Adrenal gland (tissue), 12 donors: ENCODE data around the gene TFPI. TPM values are rescaled to one million over a fixed set of nuclear protein-coding genes. Genes with fewer than 3 reads are reported as not detected.

Experiments
- DNase-seq, 7 donors: peaks; one replicate each; pipeline ENCODE4 v3.0.0-alpha.2; 2019 to 2020
- H3K27ac ChIP-seq, 5 donors: fragments of 200-600 bp; sonication (generic) in 4 of 5; 1 replicate in 3 of 5; 2 replicates in 2 of 5; pipeline versions ENCODE4 v1.5.1 to v1.8.0; 2016 to 2020; ENCODE audit warnings: mild to moderate bottlenecking in 1 of 5
- H3K27me3 ChIP-seq: fragments of 200-600 bp; 2 replicates; pipeline ENCODE4 v1.8.0; 2021
- H3K36me3 ChIP-seq, 2 donors: fragments of 200-600 bp; replicated peaks in 1 of 2; 1 replicate in 1 of 2; 2 replicates in 1 of 2; pipeline versions ENCODE4 v1.5.1 to v1.8.0; 2018 to 2022
- H3K4me1 ChIP-seq, 2 donors: fragments of 200-600 bp; replicated peaks in 1 of 2; 1 replicate in 1 of 2; 2 replicates in 1 of 2; pipeline versions ENCODE4 v1.5.1 to v1.8.0; 2018 to 2021
- H3K4me3 ChIP-seq, 4 donors: fragments of 200-600 bp; sonication (generic) in 3 of 4; one replicate each; pipeline ENCODE4 v1.5.1; 2016 to 2018
- H3K9me3 ChIP-seq, 3 donors: fragments of 200-600 bp; sonication (generic) in 1 of 3; replicated peaks in 1 of 3; 1 replicate in 2 of 3; 2 replicates in 1 of 3; pipeline versions ENCODE4 v1.5.1 to v1.8.0; 2016 to 2021
- POLR2A ChIP-seq, 2 donors: fragments of 450-650 bp; IDR thresholded peaks; one replicate each; pipeline ENCODE4 v1.6.1; 2017; ENCODE audit warnings: antibody characterized with exemption in 2 of 2, mild to moderate bottlenecking in 2 of 2, moderate library complexity in 1 of 2
- WGBS, 4 donors: extraction: QIAGEN DNeasy Blood & Tissue Kit in 2 of 4; methylation state at CpG; one replicate each; pipeline versions ENCODE4 v1.1.5 to v1.1.7; 2013 to 2017; 5-methylcytosine and 5-hydroxymethylcytosine counted together
- intact Hi-C, 2 donors: fragments of 100-400 bp; cut with DNase I; formaldehyde crosslinking; loops; one replicate each; pipeline versions ENCODE4 v1.14.1 to v1.15.0; 2022 to 2023
- polyA plus RNA-seq, 3 donors: library from polyadenylated mRNA; stranded (reverse); fragments of 200-250 nt in 2 of 3; fragments of 350-450 nt in 1 of 3; fragmentation: Illumina TruSeq in 1 of 3; extraction: RNeasy Lipid Tissue Mini Kit (QIAGEN cat#74804) in 1 of 3; gene quantifications; one replicate each; pipeline ENCODE4 v1.2.3, GENCODE V29; 2013 to 2014
- total RNA-seq, 9 donors: library from RNA; depleted of rRNA in 4 of 9; stranded (reverse); fragments of >200 nt in 4 of 9; fragments of 120-200 nt in 1 of 9; fragmentation: NEBNext Ultra II Directional in 1 of 9; extraction: Animal tissue kit (Norgen Biotek cat#: 25700) in 1 of 9; gene quantifications; one replicate each; pipeline versions ENCODE4 v1.1.0 to v1.2.4, GENCODE V29; 2013 to 2023
- TF ChIP-seq, protein P1 (sequence below), 6 experiments: fragments of 450-650 bp in 4 of 6; fragments of 200-600 bp in 2 of 6; sonication (generic) in 1 of 6; IDR thresholded peaks; 1 replicate in 5 of 6; 2 replicates in 1 of 6; pipeline versions ENCODE4 v1.5.1 to v1.8.0; 2016 to 2021; ENCODE audit warnings: antibody characterized with exemption in 6 of 6, mild to moderate bottlenecking in 2 of 6, moderate library complexity in 1 of 6
- donor health status: healthy with polysubstance abuse.
- donor health status: Bipolar disorder and iron deficiency.
- donor health status: DM: yes; HTN: yes; CAD: no.
- donor health status: DM: no; HTN: no; CAD: no.
- donor health status: DM: no; HTN: no; CAD: no.
- donor health status: DM: yes; HTN: yes; CAD: no.

TFPI gene
- total and polyA plus RNA-seq, 12 donors: 19.7 to 104 (median 33.9) TPM

DNA sequence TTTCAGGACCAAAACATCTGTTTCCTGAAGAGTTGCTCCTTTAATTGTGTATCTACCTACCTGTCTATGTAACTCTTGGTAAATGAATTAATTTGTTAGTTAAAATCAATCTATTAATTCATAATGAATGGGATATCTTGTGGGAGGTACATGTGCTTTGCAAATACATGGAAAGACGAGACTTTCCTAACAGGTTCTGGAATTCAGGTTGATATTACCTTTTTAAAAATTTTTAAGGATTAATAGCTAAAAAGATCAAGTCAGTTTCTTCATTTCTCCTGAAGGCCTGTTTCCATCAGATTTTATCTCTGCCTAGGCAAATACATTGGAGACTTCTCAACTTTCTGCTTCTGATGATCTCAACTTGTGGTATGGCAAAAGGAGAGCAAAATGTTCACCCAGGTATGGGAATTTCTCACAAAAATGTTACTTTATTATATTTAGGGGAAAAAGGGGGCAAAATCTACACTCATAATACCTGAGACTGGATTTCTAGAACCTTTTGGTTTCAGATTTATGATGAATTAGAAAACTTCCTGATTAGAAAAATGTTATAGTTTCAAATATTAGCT lies 7.4 kb downstream of the TFPI start:
- Histone ChIP-seq H3K9me3 (no peaks in the 10 kb centered on the region), H3K27ac (no peak overlapping the region), H3K27me3 (no peaks in the 10 kb centered on the region), H3K36me3 (no peaks in the 10 kb centered on the region), H3K4me3 (no peak overlapping the region), H3K4me1 (peaks cover 0 to 19% of the 10 kb centered on the region in 2 donors)
- TF ChIP-seq, protein P1, sequence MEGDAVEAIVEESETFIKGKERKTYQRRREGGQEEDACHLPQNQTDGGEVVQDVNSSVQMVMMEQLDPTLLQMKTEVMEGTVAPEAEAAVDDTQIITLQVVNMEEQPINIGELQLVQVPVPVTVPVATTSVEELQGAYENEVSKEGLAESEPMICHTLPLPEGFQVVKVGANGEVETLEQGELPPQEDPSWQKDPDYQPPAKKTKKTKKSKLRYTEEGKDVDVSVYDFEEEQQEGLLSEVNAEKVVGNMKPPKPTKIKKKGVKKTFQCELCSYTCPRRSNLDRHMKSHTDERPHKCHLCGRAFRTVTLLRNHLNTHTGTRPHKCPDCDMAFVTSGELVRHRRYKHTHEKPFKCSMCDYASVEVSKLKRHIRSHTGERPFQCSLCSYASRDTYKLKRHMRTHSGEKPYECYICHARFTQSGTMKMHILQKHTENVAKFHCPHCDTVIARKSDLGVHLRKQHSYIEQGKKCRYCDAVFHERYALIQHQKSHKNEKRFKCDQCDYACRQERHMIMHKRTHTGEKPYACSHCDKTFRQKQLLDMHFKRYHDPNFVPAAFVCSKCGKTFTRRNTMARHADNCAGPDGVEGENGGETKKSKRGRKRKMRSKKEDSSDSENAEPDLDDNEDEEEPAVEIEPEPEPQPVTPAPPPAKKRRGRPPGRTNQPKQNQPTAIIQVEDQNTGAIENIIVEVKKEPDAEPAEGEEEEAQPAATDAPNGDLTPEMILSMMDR (IDR thresholded peaks at IDR 0.05): no peak
- TF ChIP-seq POLR2A (IDR thresholded peaks at IDR 0.05): no peak
- no peak for DNase-seq
- 87 to 95% (median 91%) methylated on average over 1 of the region's 1 CpG for WGBS, 4 donors
- intact Hi-C loops: no loop called here

DNA sequence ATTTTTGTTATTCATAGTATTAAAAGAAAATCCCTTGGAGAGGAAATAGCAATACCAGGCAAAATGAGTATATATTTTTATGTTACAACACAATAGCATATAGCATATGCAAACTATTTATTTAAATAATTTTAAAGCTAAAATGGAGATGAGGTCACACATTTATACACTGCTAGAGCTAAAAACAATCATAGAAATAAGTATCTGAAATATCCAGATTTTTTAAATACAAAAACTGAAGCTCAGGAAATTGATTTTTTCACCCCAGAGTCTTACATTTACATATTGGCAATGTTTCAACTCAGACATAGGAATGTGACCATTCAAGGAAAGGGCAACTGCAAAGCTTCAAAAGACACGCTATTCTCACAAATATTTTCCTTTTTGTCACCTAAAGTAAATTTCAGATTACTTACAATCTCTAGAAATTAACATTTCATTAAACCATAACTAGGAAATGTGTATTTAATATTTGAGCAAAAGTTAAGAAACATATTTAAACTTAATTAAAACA lies 8.9 kb downstream of the TFPI start:
- no peak for DNase-seq
- no peaks in the 10 kb centered on the region for H3K36me3 ChIP-seq
- no peaks in the 10 kb centered on the region for H3K27me3 ChIP-seq
- H3K4me1 ChIP-seq: peaks cover 0 to 22% of the 10 kb centered on the region in 2 donors
- intact Hi-C loops: no loop called here
- no peak overlapping the region for H3K27ac ChIP-seq
- 69 to 86% (median 82%) methylated on average over 1 of the region's 1 CpG for WGBS, 4 donors
- H3K4me3 ChIP-seq: no peak overlapping the region
- no peaks in the 10 kb centered on the region for H3K9me3 ChIP-seq
- TF ChIP-seq, protein P1 (IDR thresholded peaks at IDR 0.05): no peak
- TF ChIP-seq POLR2A (IDR thresholded peaks at IDR 0.05): no peak

DNA sequence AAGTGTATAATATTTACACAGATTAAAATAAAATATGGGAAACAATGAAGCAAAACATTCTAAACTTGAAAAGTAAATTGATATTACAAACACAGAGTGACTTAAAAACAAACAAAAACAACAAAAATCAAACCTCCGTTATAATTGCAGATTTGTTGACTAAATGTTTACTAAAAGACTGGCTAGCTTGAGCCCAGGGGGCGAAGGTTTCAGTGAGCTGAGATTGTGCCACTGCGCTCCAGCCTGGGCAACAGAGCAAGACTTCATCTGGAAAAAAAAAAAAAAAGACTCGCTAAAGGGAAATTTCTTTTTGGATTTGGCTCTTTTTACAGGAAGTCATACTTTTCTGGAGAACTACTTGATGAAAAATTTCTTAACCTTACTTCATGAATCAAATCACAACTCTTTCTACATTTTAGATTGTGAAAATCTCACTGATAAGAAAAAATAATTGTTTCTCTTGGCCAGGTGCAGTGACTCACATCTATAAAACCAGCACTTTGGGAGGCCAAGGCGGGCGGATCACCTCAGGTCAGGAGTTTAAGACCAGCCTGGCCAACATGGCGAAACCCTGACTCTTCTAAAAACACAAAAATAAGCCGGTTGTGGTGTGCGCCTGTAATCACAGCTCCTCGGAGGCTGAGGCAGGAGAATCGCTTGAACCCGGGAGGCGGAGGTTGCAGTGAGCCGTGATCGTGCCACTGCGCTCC lies 9.7 kb downstream of the TFPI start:
- no peaks in the 10 kb centered on the region for H3K36me3 ChIP-seq
- TF ChIP-seq, protein P1 (IDR thresholded peaks at IDR 0.05): no peak
- no peak for TF ChIP-seq POLR2A (IDR thresholded peaks at IDR 0.05)
- H3K4me3 ChIP-seq: no peak overlapping the region
- no peaks in the 10 kb centered on the region for H3K9me3 ChIP-seq
- peak in 1 of 7 donors; percentile 14 for DNase-seq
- peaks cover 0 to 22% of the 10 kb centered on the region in 2 donors for H3K4me1 ChIP-seq
- H3K27me3 ChIP-seq: no peaks in the 10 kb centered on the region
- no peak overlapping the region for H3K27ac ChIP-seq
- intact Hi-C loops: no loop called here
- WGBS, 4 donors: 83 to 90% (median 88%) methylated on average over 16 of the region's 16 CpGs

DNA sequence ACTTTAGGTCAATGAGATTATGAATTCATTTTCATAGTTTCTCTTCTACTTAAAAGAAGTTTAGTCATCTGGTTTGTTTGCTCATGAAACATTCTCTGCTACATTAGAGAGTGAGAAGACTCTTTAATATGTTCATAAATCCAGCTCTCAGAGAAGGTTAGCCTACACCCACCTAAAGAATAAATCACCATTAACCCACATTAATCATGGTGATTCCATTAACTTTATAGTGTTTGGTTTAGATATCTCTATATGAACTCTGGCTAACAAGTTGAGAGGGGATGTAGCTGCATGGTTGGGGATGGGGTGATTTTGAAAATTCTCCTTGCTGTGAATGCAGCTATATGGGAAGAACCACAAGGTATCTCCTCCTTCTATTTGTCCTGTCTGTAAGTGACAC lies 10.7 kb downstream of the TFPI start:
- Histone ChIP-seq H3K36me3 (no peaks in the 10 kb centered on the region), H3K27ac (no peak overlapping the region), H3K27me3 (no peaks in the 10 kb centered on the region), H3K9me3 (no peaks in the 10 kb centered on the region), H3K4me1 (peaks cover 0 to 16% of the 10 kb centered on the region in 2 donors), H3K4me3 (no peak overlapping the region)
- intact Hi-C loops: no loop called here
- no peak for TF ChIP-seq POLR2A (IDR thresholded peaks at IDR 0.05)
- TF ChIP-seq, protein P1 (IDR thresholded peaks at IDR 0.05): no peak
- DNase-seq: no peak
